SK-N-SH (cell line): ENCODE measurements around the gene IL2RA. TPM values are rescaled to one million over a fixed set of nuclear protein-coding genes. Genes with fewer than 3 reads are reported as not detected.

Experiments used
- CTCF ChIA-PET: fragments of 300-600, 350-600 bp; formaldehyde crosslinking; extraction: SDS; loops from one replicate; lab custom pipeline; 2021; lab: Yijun Ruan, JAX
- POLR2A ChIA-PET: fragments of 350-600 bp; sonication (Branson Sonifier 250); formaldehyde crosslinking; extraction: SDS; loops from one replicate; lab custom pipeline; 2020; ENCODE audit warnings: antibody characterized with exemption, inconsistent platforms; lab: Yijun Ruan, JAX
- DNase-seq: peaks from one replicate; pipeline ENCODE4 v3.0.0; 2012
- H2AFZ ChIP-seq: fragments of 200-600 bp; sonication (generic); 2 replicates; pipeline ENCODE4 v1.8.1; 2016; ENCODE audit warnings: antibody characterized with exemption, mild to moderate bottlenecking, low read depth
- H3F3A ChIP-seq: fragments of 200-600 bp; sonication (generic); replicated peaks from 2 replicates; pipeline ENCODE3; 2016; ENCODE audit warnings: antibody characterized with exemption, mild to moderate bottlenecking; ENCODE audit not compliant: insufficient read depth
- H3K27ac ChIP-seq, 2 experiments: fragments of 200-500 bp in 1 of 2; fragments of 200-600 bp in 1 of 2; sonication (Bioruptor generic) in 1 of 2; sonication (generic), shearing (Covaris generic) in 1 of 2; 2 replicates each; pipeline versions ENCODE4 v1.5.1 to v1.6.1; 2014 to 2016; ENCODE audit warnings: low read depth in 2 of 2, inconsistent platforms in 1 of 2, low read length in 1 of 2, mild to moderate bottlenecking in 1 of 2, mixed read lengths in 1 of 2
- H3K27me3 ChIP-seq: fragments of 200-600 bp; sonication (generic), shearing (Covaris generic); 2 replicates; pipeline ENCODE4 v1.6.1; 2016; ENCODE audit warnings: mixed run types; ENCODE audit not compliant: insufficient read depth
- H3K36me3 ChIP-seq, 2 experiments: fragments of 200-500 bp in 1 of 2; fragments of 200-600 bp in 1 of 2; sonication (Bioruptor generic) in 1 of 2; sonication (generic) in 1 of 2; replicated peaks in 1 of 2; 2 replicates each; pipeline versions ENCODE3 to v1.5.1; 2014 to 2016; ENCODE audit warnings: low read length in 1 of 2, mild to moderate bottlenecking in 1 of 2; ENCODE audit not compliant: insufficient read depth in 2 of 2, control insufficient read depth in 1 of 2
- H3K4me1 ChIP-seq, 2 experiments: fragments of 200-500 bp in 1 of 2; fragments of 200-600 bp in 1 of 2; sonication (Bioruptor generic) in 1 of 2; sonication (generic), shearing (Covaris generic) in 1 of 2; 2 replicates each; pipeline versions ENCODE4 v1.5.1 to v1.6.1; 2014 to 2016; ENCODE audit warnings: low read depth in 1 of 2, low read length in 1 of 2, mixed run types in 1 of 2; ENCODE audit not compliant: insufficient read depth in 2 of 2, control insufficient read depth in 1 of 2
- H3K4me2 ChIP-seq: fragments of 200-600 bp; sonication (generic), shearing (Covaris generic); 2 replicates; pipeline ENCODE4 v1.6.1; 2017; ENCODE audit warnings: mixed run types
- H3K4me3 ChIP-seq, 2 experiments: fragments of 200-500 bp in 1 of 2; fragments of 200-600 bp in 1 of 2; sonication (Bioruptor generic) in 1 of 2; sonication (generic), shearing (Covaris generic) in 1 of 2; 2 replicates each; pipeline versions ENCODE4 v1.5.1 to v1.8.1; 2014 to 2016; ENCODE audit warnings: low read depth in 2 of 2, inconsistent platforms in 1 of 2, low read length in 1 of 2, mild to moderate bottlenecking in 1 of 2, mixed read lengths in 1 of 2, moderate library complexity in 1 of 2
- H3K79me2 ChIP-seq: fragments of 200-600 bp; sonication (generic); 2 replicates; pipeline ENCODE4 v1.8.1; 2017; ENCODE audit warnings: mild to moderate bottlenecking; ENCODE audit not compliant: insufficient read depth
- H3K9ac ChIP-seq: fragments of 200-600 bp; sonication (generic); 2 replicates; pipeline ENCODE4 v1.6.1; 2017; ENCODE audit warnings: mixed run types
- H3K9me2 ChIP-seq: fragments of 200-600 bp; sonication (generic); 2 replicates; pipeline ENCODE4 v1.6.1; 2017; ENCODE audit warnings: mixed run types
- H3K9me3 ChIP-seq: fragments of 200-600 bp; sonication (generic); 2 replicates; pipeline ENCODE4 v1.6.1; 2017; ENCODE audit warnings: mixed run types, mild to moderate bottlenecking, moderate library complexity
- H4K20me1 ChIP-seq: fragments of 200-600 bp; sonication (generic); 2 replicates; pipeline ENCODE4 v1.6.1; 2017; ENCODE audit warnings: mild to moderate bottlenecking, mixed run types; ENCODE audit not compliant: insufficient read depth
- CHD2 ChIP-seq: fragments of 150-350 bp; IDR thresholded peaks from 2 replicates; pipeline ENCODE4 v1.6.1; 2018; ENCODE audit warnings: low read length; ENCODE audit not compliant: partially characterized antibody
- EP300 ChIP-seq, 2 experiments: IDR thresholded peaks; 2 replicates each; pipeline versions ENCODE4 v1.4.0 to v1.6.1; 2012; ENCODE audit warnings: borderline replicate concordance in 1 of 2, low read depth in 1 of 2, low read length in 1 of 2
- EZH2phosphoT487 ChIP-seq: fragments of 200-600 bp; sonication (generic); IDR thresholded peaks from 2 replicates; pipeline ENCODE4 v1.6.1; 2017; ENCODE audit warnings: low read depth, mixed run types, mild to moderate bottlenecking, antibody characterized with exemption, moderate library complexity, borderline replicate concordance
- FOSL2 ChIP-seq: IDR thresholded peaks from 2 replicates; pipeline ENCODE4 v1.4.0; 2012; ENCODE audit warnings: low read depth, mild to moderate bottlenecking, moderate library complexity, borderline replicate concordance
- GABPA ChIP-seq: IDR thresholded peaks from 2 replicates; pipeline ENCODE4 v1.4.0; 2012; ENCODE audit warnings: low read depth, mild to moderate bottlenecking
- GATA2 ChIP-seq: sonication (generic); formaldehyde crosslinking; IDR thresholded peaks from 2 replicates; pipeline ENCODE4 v1.5.0; 2020; ENCODE audit warnings: mild to moderate bottlenecking, missing genetic modification reagents
- JUND ChIP-seq: IDR thresholded peaks from 2 replicates; pipeline ENCODE4 v1.4.0; 2012
- MXI1 ChIP-seq: IDR thresholded peaks from 2 replicates; pipeline ENCODE4 v1.6.1; 2012; ENCODE audit warnings: mild to moderate bottlenecking, low read depth, low read length, improper control_type of control experiment
- POLR2AphosphoS5 ChIP-seq: IDR thresholded peaks from 2 replicates; pipeline ENCODE4 v1.6.1; 2012; ENCODE audit warnings: low read depth, low read length
- RAD21 ChIP-seq: IDR thresholded peaks from 2 replicates; pipeline ENCODE4 v1.6.1; 2012; ENCODE audit warnings: mild to moderate bottlenecking, low read length
- RCOR1 ChIP-seq: fragments of 150-350 bp; IDR thresholded peaks from 2 replicates; pipeline ENCODE4 v1.6.1; 2017; ENCODE audit warnings: antibody characterized with exemption, low read length
- SIN3A ChIP-seq: IDR thresholded peaks from 2 replicates; pipeline ENCODE4 v1.6.1; 2012; ENCODE audit warnings: low read depth, mild to moderate bottlenecking, low read length, moderate library complexity, borderline replicate concordance
- SMC3 ChIP-seq: IDR thresholded peaks from 2 replicates; pipeline ENCODE4 v1.6.1; 2012; ENCODE audit warnings: low read depth, low read length, improper control_type of control experiment
- TCF12 ChIP-seq: IDR thresholded peaks from 2 replicates; pipeline ENCODE4 v1.4.0; 2012
- TEAD4 ChIP-seq: IDR thresholded peaks from 2 replicates; pipeline ENCODE4 v1.4.0; 2012; ENCODE audit warnings: mild to moderate bottlenecking, borderline replicate concordance; ENCODE audit not compliant: insufficient read depth
- WGBS: methylation state at CpG from one replicate; pipeline ENCODE4 v1.1.6; 2017; ENCODE audit warnings: low lambda C conversion rate; 5-methylcytosine and 5-hydroxymethylcytosine counted together
- polyA plus RNA-seq, 3 experiments: library from polyadenylated mRNA; depleted of rRNA; stranded (reverse); fragments of >200 nt; gene quantifications; 2 replicates each; pipeline ENCODE4 v1.2.3, GENCODE V29; 2012
- TF ChIP-seq, protein P1 (sequence below): IDR thresholded peaks from 2 replicates; pipeline ENCODE4 v1.4.0; 2012; ENCODE audit warnings: low read depth
- TF ChIP-seq, protein P2 (sequence below): IDR thresholded peaks from 2 replicates; pipeline ENCODE4 v1.6.1; 2012; ENCODE audit warnings: mild to moderate bottlenecking, low read depth, low read length, moderate library complexity
- TF ChIP-seq, protein P3 (sequence below): fragments of 150-350 bp; IDR thresholded peaks from 2 replicates; pipeline ENCODE4 v1.6.1; 2016; ENCODE audit warnings: mild to moderate bottlenecking, low read depth, low read length

IL2RA gene
- polyA plus RNA-seq, 1 of the 3 experiments (the other 2 are of a cell fraction): not detected

DNA sequence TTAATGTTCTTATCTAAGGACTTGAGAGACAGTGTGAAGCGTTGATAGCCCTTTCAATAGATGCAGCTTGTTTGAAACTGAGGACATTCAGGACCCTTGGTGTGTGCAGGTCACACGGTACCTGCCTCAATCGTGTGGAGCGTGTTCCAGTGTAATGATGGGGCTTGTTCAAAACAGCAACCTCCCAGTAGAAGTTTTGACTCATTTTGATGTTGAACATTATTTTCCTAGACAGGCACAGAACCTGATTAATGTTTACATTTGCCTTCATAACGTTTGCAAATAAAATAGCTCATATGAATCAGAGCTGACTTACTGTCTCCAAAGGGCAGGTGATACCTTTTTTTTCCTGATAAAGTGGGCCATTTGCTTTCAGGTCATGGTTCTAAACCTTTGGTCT, 48.0 kb upstream of the IL2RA start (continued):
- no peak for TF ChIP-seq TEAD4
- TF ChIP-seq GABPA: no peak
- no peak for TF ChIP-seq FOSL2
- TF ChIP-seq POLR2AphosphoS5: no peak
- TF ChIP-seq, all 33 proteins: peak for 0

DNA sequence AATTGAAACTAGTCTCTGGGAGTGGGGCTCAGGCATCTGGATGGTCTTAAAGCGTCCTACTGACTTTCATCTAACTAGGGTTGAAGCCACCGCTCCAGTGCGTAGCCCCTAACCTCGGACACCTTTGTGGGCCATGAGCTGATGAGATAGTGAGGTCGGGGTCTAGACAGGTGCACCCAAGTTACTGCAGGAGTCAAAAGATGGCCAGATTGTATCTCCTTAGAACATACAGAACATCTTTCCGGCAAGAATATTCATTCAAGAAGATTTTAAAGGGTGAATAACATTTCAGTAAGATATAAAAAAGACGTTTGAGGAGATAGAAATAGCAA, 47.2 kb upstream of the IL2RA start:
- H3F3A ChIP-seq: peaks cover 14% of the 10 kb centered on the region
- no peaks in the 10 kb centered on the region for H3K9me3 ChIP-seq
- no peaks in the 10 kb centered on the region for H3K9me2 ChIP-seq
- no peak overlapping the region for H3K4me3 ChIP-seq
- H3K36me3 ChIP-seq: peaks cover 69 to 87% of the 10 kb centered on the region in 2 experiments
- CTCF ChIA-PET: interaction anchor here (0.6 to 6.8 kb wide), 8 partner anchors 13 to 299 kb away, joined by 3 to 75 read pairs (median 5); partner anchors contain the start of gene PFKFB3
- no peak overlapping the region for H2AFZ ChIP-seq
- no peak overlapping the region for H3K9ac ChIP-seq
- no peaks in the 10 kb centered on the region for H3K27me3 ChIP-seq
- WGBS: 69% methylated on average over 7 of the region's 7 CpGs
- DNase-seq: no peak
- TF ChIP-seq RCOR1 (no peak), TCF12 (no peak), SIN3A (no peak), EP300 (IDR thresholded peaks at IDR 0.05; ENCODE audit: borderline replicate concordance in 1 of 2, low read depth in 1 of 2, low read length in 1 of 2) (no peak), GABPA (no peak), TEAD4 (no peak), JUND (no peak), RAD21 (no peak), POLR2AphosphoS5 (no peak), CHD2 (no peak), EZH2phosphoT487 (no peak), GATA2 (no peak), MXI1 (no peak), SMC3 (no peak)
- TF ChIP-seq, protein P1, sequence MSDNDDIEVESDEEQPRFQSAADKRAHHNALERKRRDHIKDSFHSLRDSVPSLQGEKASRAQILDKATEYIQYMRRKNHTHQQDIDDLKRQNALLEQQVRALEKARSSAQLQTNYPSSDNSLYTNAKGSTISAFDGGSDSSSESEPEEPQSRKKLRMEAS: no peak
- TF ChIP-seq, protein P2, sequence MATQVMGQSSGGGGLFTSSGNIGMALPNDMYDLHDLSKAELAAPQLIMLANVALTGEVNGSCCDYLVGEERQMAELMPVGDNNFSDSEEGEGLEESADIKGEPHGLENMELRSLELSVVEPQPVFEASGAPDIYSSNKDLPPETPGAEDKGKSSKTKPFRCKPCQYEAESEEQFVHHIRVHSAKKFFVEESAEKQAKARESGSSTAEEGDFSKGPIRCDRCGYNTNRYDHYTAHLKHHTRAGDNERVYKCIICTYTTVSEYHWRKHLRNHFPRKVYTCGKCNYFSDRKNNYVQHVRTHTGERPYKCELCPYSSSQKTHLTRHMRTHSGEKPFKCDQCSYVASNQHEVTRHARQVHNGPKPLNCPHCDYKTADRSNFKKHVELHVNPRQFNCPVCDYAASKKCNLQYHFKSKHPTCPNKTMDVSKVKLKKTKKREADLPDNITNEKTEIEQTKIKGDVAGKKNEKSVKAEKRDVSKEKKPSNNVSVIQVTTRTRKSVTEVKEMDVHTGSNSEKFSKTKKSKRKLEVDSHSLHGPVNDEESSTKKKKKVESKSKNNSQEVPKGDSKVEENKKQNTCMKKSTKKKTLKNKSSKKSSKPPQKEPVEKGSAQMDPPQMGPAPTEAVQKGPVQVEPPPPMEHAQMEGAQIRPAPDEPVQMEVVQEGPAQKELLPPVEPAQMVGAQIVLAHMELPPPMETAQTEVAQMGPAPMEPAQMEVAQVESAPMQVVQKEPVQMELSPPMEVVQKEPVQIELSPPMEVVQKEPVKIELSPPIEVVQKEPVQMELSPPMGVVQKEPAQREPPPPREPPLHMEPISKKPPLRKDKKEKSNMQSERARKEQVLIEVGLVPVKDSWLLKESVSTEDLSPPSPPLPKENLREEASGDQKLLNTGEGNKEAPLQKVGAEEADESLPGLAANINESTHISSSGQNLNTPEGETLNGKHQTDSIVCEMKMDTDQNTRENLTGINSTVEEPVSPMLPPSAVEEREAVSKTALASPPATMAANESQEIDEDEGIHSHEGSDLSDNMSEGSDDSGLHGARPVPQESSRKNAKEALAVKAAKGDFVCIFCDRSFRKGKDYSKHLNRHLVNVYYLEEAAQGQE: no peak
- TF ChIP-seq, protein P3, sequence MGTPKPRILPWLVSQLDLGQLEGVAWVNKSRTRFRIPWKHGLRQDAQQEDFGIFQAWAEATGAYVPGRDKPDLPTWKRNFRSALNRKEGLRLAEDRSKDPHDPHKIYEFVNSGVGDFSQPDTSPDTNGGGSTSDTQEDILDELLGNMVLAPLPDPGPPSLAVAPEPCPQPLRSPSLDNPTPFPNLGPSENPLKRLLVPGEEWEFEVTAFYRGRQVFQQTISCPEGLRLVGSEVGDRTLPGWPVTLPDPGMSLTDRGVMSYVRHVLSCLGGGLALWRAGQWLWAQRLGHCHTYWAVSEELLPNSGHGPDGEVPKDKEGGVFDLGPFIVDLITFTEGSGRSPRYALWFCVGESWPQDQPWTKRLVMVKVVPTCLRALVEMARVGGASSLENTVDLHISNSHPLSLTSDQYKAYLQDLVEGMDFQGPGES: no peak
- no peak overlapping the region for H3K4me2 ChIP-seq
- peaks cover 0 to 5% of the 10 kb centered on the region in 2 experiments; a peak in 2 of 4 replicates for H3K4me1 ChIP-seq
- POLR2A ChIA-PET: no interaction called here
- H4K20me1 ChIP-seq: peaks cover 2% of the 10 kb centered on the region; the same call in 1 of the 2 replicates
- no peak overlapping the region for H3K27ac ChIP-seq
- peaks cover 21% of the 10 kb centered on the region for H3K79me2 ChIP-seq
